ENCODE measurements around the gene NT5C1B.

The NT5C1B gene

GRCh38 chr2:18625563-18625962 lies 36.2 kb upstream of the NT5C1B start:
- no CpG with 5 or more reads among the region's 3 CpGs for WGBS, 2 donors (ENCODE audit: extremely low coverage in 2 of 2, insufficient read length in 2 of 2, insufficient replicate concordance in 1 of 2)
- DNase-seq (ENCODE audit: low spot score), result no peak
- H3K4me3 ChIP-seq (ENCODE audit: low read length in 2 of 2), result no peak overlapping the region

GRCh38 chr2:18623782-18624181 lies 34.4 kb upstream of the NT5C1B start:
- Histone ChIP-seq H3K23ac (ENCODE audit: low read depth, low read length, poor library complexity) (no peak overlapping the region), H3K4me3 (ENCODE audit: low read length in 2 of 2) (no peak overlapping the region), H3K27ac (replicated peaks; ENCODE audit: low read length) (no peak overlapping the region), H3K9me3 (replicated peaks in 1 of 2; ENCODE audit: control insufficient read depth in 2 of 2, insufficient read depth in 1 of 2, low read depth in 1 of 2, low read length in 2 of 2) (no peaks in the 10 kb centered on the region), H3K14ac (ENCODE audit: low read length) (no peak overlapping the region), H2AFZ (ENCODE audit: low read length) (no peak overlapping the region), H4K8ac (ENCODE audit: low read depth, low read length) (no peak overlapping the region), H2BK120ac (ENCODE audit: low read depth, low read length) (no peak overlapping the region), H2BK12ac (ENCODE audit: low read length) (no peak overlapping the region), H3K9ac (ENCODE audit: low read depth, low read length, poor library complexity) (no peak overlapping the region), H3K36me3 (replicated peaks in 1 of 2; ENCODE audit: control insufficient read depth in 2 of 2, insufficient read depth in 2 of 2, low read length in 2 of 2) (no peaks in the 10 kb centered on the region), H3K4me2 (ENCODE audit: insufficient read depth, low read length, poor library complexity, severe bottlenecking) (no peak overlapping the region), H3K4ac (ENCODE audit: low read length) (no peak overlapping the region), H4K91ac (ENCODE audit: low read depth, low read length, poor library complexity) (no peak overlapping the region), H3K4me1 (ENCODE audit: control insufficient read depth in 2 of 2, insufficient read depth in 1 of 2, low read depth in 1 of 2, low read length in 2 of 2) (no peaks in the 10 kb centered on the region), H2AK5ac (ENCODE audit: low read depth, low read length) (no peak overlapping the region), H3K27me3 (ENCODE audit: control insufficient read depth in 3 of 3, insufficient read depth in 3 of 3, low read depth in 1 of 3, low read length in 3 of 3) (no peaks in the 10 kb centered on the region), H3K18ac (ENCODE audit: low read length) (no peak overlapping the region), H2BK15ac (ENCODE audit: low read length) (no peak overlapping the region), H3K79me1 (ENCODE audit: low read depth, low read length) (no peaks in the 10 kb centered on the region), H2BK5ac (ENCODE audit: low read length) (no peak overlapping the region)
- no peak for DNase-seq (ENCODE audit: low spot score)

More at GRCh38 chr2:18625563-18625962, 36.2 kb upstream of the NT5C1B start:
- Histone ChIP-seq H3K27ac (replicated peaks; ENCODE audit: low read length) (no peak overlapping the region), H4K8ac (ENCODE audit: low read depth, low read length) (no peak overlapping the region), H3K18ac (ENCODE audit: low read length) (no peak overlapping the region), H3K36me3 (replicated peaks in 1 of 2; ENCODE audit: control insufficient read depth in 2 of 2, insufficient read depth in 2 of 2, low read length in 2 of 2) (no peaks in the 10 kb centered on the region), H3K27me3 (ENCODE audit: control insufficient read depth in 3 of 3, insufficient read depth in 3 of 3, low read depth in 1 of 3, low read length in 3 of 3) (no peaks in the 10 kb centered on the region), H3K9me3 (replicated peaks in 1 of 2; ENCODE audit: control insufficient read depth in 2 of 2, insufficient read depth in 1 of 2, low read depth in 1 of 2, low read length in 2 of 2) (no peaks in the 10 kb centered on the region), H3K23ac (ENCODE audit: low read depth, low read length, poor library complexity) (no peak overlapping the region), H3K9ac (ENCODE audit: low read depth, low read length, poor library complexity) (no peak overlapping the region), H3K14ac (ENCODE audit: low read length) (no peak overlapping the region), H3K79me1 (ENCODE audit: low read depth, low read length) (no peaks in the 10 kb centered on the region), H2BK5ac (ENCODE audit: low read length) (no peak overlapping the region), H2BK12ac (ENCODE audit: low read length) (no peak overlapping the region), H2AFZ (ENCODE audit: low read length) (no peak overlapping the region), H2BK120ac (ENCODE audit: low read depth, low read length) (no peak overlapping the region), H3K4me2 (ENCODE audit: insufficient read depth, low read length, poor library complexity, severe bottlenecking) (no peak overlapping the region), H3K4me1 (ENCODE audit: control insufficient read depth in 2 of 2, insufficient read depth in 1 of 2, low read depth in 1 of 2, low read length in 2 of 2) (no peaks in the 10 kb centered on the region), H3K4ac (ENCODE audit: low read length) (no peak overlapping the region), H2AK5ac (ENCODE audit: low read depth, low read length) (no peak overlapping the region), H4K91ac (ENCODE audit: low read depth, low read length, poor library complexity) (no peak overlapping the region), H2BK15ac (ENCODE audit: low read length) (no peak overlapping the region)

- H4K8ac ChIP-seq (ENCODE audit: low read depth, low read length), result no peak overlapping the region
- no peaks in the 10 kb centered on the region for H3K9me3 ChIP-seq (replicated peaks in 1 of 2; ENCODE audit: control insufficient read depth in 2 of 2, insufficient read depth in 1 of 2, low read depth in 1 of 2, low read length in 2 of 2)
- H3K23ac ChIP-seq (ENCODE audit: low read depth, low read length, poor library complexity), result no peak overlapping the region
- no peak overlapping the region for H3K4ac ChIP-seq (ENCODE audit: low read length)
- no peak overlapping the region for H3K18ac ChIP-seq (ENCODE audit: low read length)
- H2AFZ ChIP-seq (ENCODE audit: low read length), result no peak overlapping the region
- no peak overlapping the region for H2BK120ac ChIP-seq (ENCODE audit: low read depth, low read length)
- no peak overlapping the region for H2BK5ac ChIP-seq (ENCODE audit: low read length)
- no peak overlapping the region for H2BK15ac ChIP-seq (ENCODE audit: low read length)
- H3K4me2 ChIP-seq (ENCODE audit: insufficient read depth, low read length, poor library complexity, severe bottlenecking), result no peak overlapping the region
- H2BK12ac ChIP-seq (ENCODE audit: low read length), result no peak overlapping the region
- no CpG with 5 or more reads among the region's 2 CpGs for WGBS, 2 donors (ENCODE audit: extremely low coverage in 2 of 2, insufficient read length in 2 of 2, insufficient replicate concordance in 1 of 2)
- H3K9ac ChIP-seq (ENCODE audit: low read depth, low read length, poor library complexity), result no peak overlapping the region
- no peak overlapping the region for H3K27ac ChIP-seq (replicated peaks; ENCODE audit: low read length)
- DNase-seq (ENCODE audit: low spot score), result no peak
- H3K4me3 ChIP-seq (ENCODE audit: low read length in 2 of 2), result no peak overlapping the region
- H2AK5ac ChIP-seq (ENCODE audit: low read depth, low read length), result no peak overlapping the region
- H3K27me3 ChIP-seq (ENCODE audit: control insufficient read depth in 3 of 3, insufficient read depth in 3 of 3, low read depth in 1 of 3, low read length in 3 of 3), result no peaks in the 10 kb centered on the region
- H3K14ac ChIP-seq (ENCODE audit: low read length), result no peak overlapping the region
- H3K79me1 ChIP-seq (ENCODE audit: low read depth, low read length), result no peaks in the 10 kb centered on the region
- no peaks in the 10 kb centered on the region for H3K36me3 ChIP-seq (replicated peaks in 1 of 2; ENCODE audit: control insufficient read depth in 2 of 2, insufficient read depth in 2 of 2, low read length in 2 of 2)
- H3K4me1 ChIP-seq (ENCODE audit: control insufficient read depth in 2 of 2, insufficient read depth in 1 of 2, low read depth in 1 of 2, low read length in 2 of 2), result no peaks in the 10 kb centered on the region
- H4K91ac ChIP-seq (ENCODE audit: low read depth, low read length, poor library complexity), result no peak overlapping the region
These were observed 31.7 kb upstream of the NT5C1B start for GRCh38 chr2:18620867-18621632.

DNA sequence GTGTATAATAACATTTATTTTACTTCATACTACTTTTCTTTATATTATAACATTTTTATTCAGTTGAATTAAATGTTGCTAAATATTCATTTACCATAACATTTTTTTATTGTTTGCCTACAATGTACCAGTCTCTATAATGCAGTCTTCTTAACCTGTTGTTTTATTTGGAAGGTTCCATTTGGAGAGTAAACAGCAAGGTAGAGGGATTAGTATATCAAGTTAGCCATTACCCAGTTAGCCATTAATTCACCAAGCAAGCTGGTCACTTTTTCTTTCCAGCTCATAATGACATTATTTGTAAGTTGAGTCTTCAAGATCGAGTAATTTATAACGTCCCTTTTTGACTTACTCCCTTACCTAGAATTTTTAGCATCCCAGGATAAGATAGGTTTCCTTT lies 29.7 kb upstream of the NT5C1B start:
- H3K4me1 ChIP-seq (ENCODE audit: control insufficient read depth in 2 of 2, insufficient read depth in 1 of 2, low read depth in 1 of 2, low read length in 2 of 2), result no peaks in the 10 kb centered on the region
- DNase-seq (ENCODE audit: low spot score), result no peak

More for the DNA sequence above, 29.7 kb upstream of the NT5C1B start:
- no peaks in the 10 kb centered on the region for H3K36me3 ChIP-seq (replicated peaks in 1 of 2; ENCODE audit: control insufficient read depth in 2 of 2, insufficient read depth in 2 of 2, low read length in 2 of 2)
- H3K4ac ChIP-seq (ENCODE audit: low read length), result no peak overlapping the region
- H3K79me1 ChIP-seq (ENCODE audit: low read depth, low read length), result no peaks in the 10 kb centered on the region
- H3K18ac ChIP-seq (ENCODE audit: low read length), result no peak overlapping the region
- no peak overlapping the region for H2AFZ ChIP-seq (ENCODE audit: low read length)
- H2AK5ac ChIP-seq (ENCODE audit: low read depth, low read length), result no peak overlapping the region
- no CpG with 5 or more reads among the region's 2 CpGs for WGBS, 2 donors (ENCODE audit: extremely low coverage in 2 of 2, insufficient read length in 2 of 2, insufficient replicate concordance in 1 of 2)
- no peak overlapping the region for H2BK5ac ChIP-seq (ENCODE audit: low read length)
- H2BK15ac ChIP-seq (ENCODE audit: low read length), result no peak overlapping the region
- no peak overlapping the region for H3K4me2 ChIP-seq (ENCODE audit: insufficient read depth, low read length, poor library complexity, severe bottlenecking)
- H3K4me3 ChIP-seq (ENCODE audit: low read length in 2 of 2), result no peak overlapping the region
- H3K9me3 ChIP-seq (replicated peaks in 1 of 2; ENCODE audit: control insufficient read depth in 2 of 2, insufficient read depth in 1 of 2, low read depth in 1 of 2, low read length in 2 of 2), result no peaks in the 10 kb centered on the region
- no peak overlapping the region for H3K9ac ChIP-seq (ENCODE audit: low read depth, low read length, poor library complexity)
- no peaks in the 10 kb centered on the region for H3K27me3 ChIP-seq (ENCODE audit: control insufficient read depth in 3 of 3, insufficient read depth in 3 of 3, low read depth in 1 of 3, low read length in 3 of 3)
- H4K91ac ChIP-seq (ENCODE audit: low read depth, low read length, poor library complexity), result no peak overlapping the region
- no peak overlapping the region for H2BK12ac ChIP-seq (ENCODE audit: low read length)
- no peak overlapping the region for H3K27ac ChIP-seq (replicated peaks; ENCODE audit: low read length)
- H2BK120ac ChIP-seq (ENCODE audit: low read depth, low read length), result no peak overlapping the region
- no peak overlapping the region for H4K8ac ChIP-seq (ENCODE audit: low read depth, low read length)
- no peak overlapping the region for H3K23ac ChIP-seq (ENCODE audit: low read depth, low read length, poor library complexity)
- no peak overlapping the region for H3K14ac ChIP-seq (ENCODE audit: low read length)

All from neuronal stem cell (in vitro differentiated cells).